ENCODE measurements around the gene RPL37A. TPM values are rescaled to one million over a fixed set of nuclear protein-coding genes. Genes with fewer than 3 reads are reported as not detected.

Gene RPL37A
- 1,000 to 10,000 TPM; 2,232 to 2,277 TPM for total RNA-seq

DNA sequence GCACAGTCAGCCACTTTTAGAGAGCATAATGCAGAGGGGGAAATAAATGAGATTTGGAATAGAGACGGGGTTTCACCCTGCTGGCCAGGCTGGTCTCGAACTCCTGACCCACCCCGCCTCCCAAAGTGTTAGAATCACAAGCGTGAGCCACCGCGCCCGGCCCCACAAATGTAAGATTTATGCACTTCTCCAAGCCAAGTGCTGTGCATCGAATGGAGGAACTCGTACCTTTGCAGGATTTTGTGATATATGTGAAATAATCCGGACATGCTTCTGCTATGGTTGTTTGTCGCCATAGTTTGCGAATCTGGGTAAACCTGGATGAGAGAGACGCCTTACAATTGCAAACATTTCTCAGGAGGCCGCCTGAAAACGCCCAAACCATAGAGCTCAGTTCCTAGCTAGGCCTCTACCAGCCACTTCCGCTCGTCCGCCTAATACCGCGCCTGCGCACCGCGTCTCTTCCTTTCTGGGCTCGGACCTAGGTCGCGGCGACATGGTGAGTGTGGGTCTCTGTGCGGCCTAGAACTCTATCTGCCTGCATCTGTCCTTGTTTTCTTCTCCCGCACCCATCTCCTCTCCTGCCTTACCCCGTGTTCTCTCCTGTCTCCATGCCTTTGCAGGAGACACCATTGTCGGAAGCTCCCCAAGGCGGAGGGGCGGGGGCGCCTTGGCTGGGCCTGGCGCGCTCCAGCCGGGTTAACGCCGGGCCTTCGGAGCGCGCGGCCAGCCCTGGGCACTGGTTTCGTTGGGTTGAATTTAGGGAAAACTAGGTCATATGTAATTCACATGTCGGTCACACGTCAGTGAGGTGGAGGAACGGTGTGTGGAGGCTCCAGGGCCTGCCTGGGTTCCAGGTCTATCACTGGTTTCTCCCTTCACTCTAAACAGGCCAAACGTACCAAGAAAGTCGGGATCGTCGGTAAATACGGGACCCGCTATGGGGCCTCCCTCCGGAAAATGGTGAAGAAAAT is at the start of gene RPL37A:
Gene RPL37A (plus strand): TSS at position 466 of the 974 bp plus-strand sequence. CDS start 31 bp downstream, at position 497.
- POLR2A ChIA-PET = interaction anchor here (0.6 to 2.2 kb wide), 13 partner anchors 8 to 668 kb away, joined by 3 to 14 read pairs (median 4); partner anchors contain the start of gene IGFBP2
- CTCF ChIA-PET = interaction anchor here (0.8 to 2.1 kb wide), 5 partner anchors 12 to 168 kb away, joined by 3 to 9 read pairs (median 3); partner anchors contain the start of gene SMARCAL1
- DNase-seq (peak; percentile 94), ATAC-seq (peak; percentile 96)
- Mint-ChIP-seq H3K4me3 (peak within 1 kb of the TSS; percentile 96), H3K27ac (peak within 1 kb of the TSS; percentile 95), H3K4me1 (ENCODE audit: low read depth) (peaks cover 56% of the 10 kb centered on the region), H3K9me3 (ENCODE audit: insufficient read depth) (no peaks in the 10 kb centered on the region), H3K27me3 (ENCODE audit: low read depth) (no peaks in the 10 kb centered on the region), H3K36me3 (ENCODE audit: low read depth) (peaks cover 57% of the 10 kb centered on the region)

- ChIA-PET POLR2A (interaction anchor here (0.7 kb wide), 1 partner anchor 12 kb away, joined by 4 read pairs; no protein-coding TSS in a partner anchor), CTCF (no interaction called here)
- peaks cover 2% of the 10 kb centered on the region for H3K4me1 Mint-ChIP-seq (ENCODE audit: low read depth)
Measured at GRCh38 chr2:216450346-216450745, 48.3 kb upstream of the RPL37A start.

GRCh38 chr2:216450784-216451183 is 47.9 kb upstream of the RPL37A start:
- Mint-ChIP-seq H3K4me3 (no peak overlapping the region), H3K9me3 (ENCODE audit: insufficient read depth) (peaks cover 4% of the 10 kb centered on the region), H3K4me1 (ENCODE audit: low read depth) (peaks cover 2% of the 10 kb centered on the region), H3K27ac (no peak overlapping the region), H3K27me3 (ENCODE audit: low read depth) (no peaks in the 10 kb centered on the region), H3K36me3 (ENCODE audit: low read depth) (peaks cover 82% of the 10 kb centered on the region)
- no peak for DNase-seq
- no peak for ATAC-seq
- ChIA-PET CTCF (no interaction called here), POLR2A (no interaction called here)

More at GRCh38 chr2:216450346-216450745, 48.3 kb upstream of the RPL37A start:
- no peak for ATAC-seq
- Mint-ChIP-seq H3K36me3 (ENCODE audit: low read depth) (peaks cover 78% of the 10 kb centered on the region), H3K27me3 (ENCODE audit: low read depth) (no peaks in the 10 kb centered on the region), H3K9me3 (ENCODE audit: insufficient read depth) (peaks cover 4% of the 10 kb centered on the region), H3K27ac (no peak overlapping the region), H3K4me3 (no peak overlapping the region)
- no peak for DNase-seq

GRCh38 chr2:216453955-216454614 is 44.6 kb upstream of the RPL37A start:
- POLR2A ChIA-PET = no interaction called here
- Mint-ChIP-seq H3K4me1 (ENCODE audit: low read depth) (peaks cover 2% of the 10 kb centered on the region), H3K27me3 (ENCODE audit: low read depth) (no peaks in the 10 kb centered on the region), H3K9me3 (ENCODE audit: insufficient read depth) (peaks cover 3% of the 10 kb centered on the region), H3K4me3 (no peak overlapping the region), H3K27ac (no peak overlapping the region), H3K36me3 (ENCODE audit: low read depth) (peaks cover 60% of the 10 kb centered on the region)
- CTCF ChIA-PET = no interaction called here
- DNase-seq (no peak), ATAC-seq (no peak)

GRCh38 chr2:216463148-216463547 is 35.5 kb upstream of the RPL37A start:
- Mint-ChIP-seq H3K36me3 (ENCODE audit: low read depth) (peaks cover 9% of the 10 kb centered on the region), H3K9me3 (ENCODE audit: insufficient read depth) (no peaks in the 10 kb centered on the region), H3K4me3 (no peak overlapping the region), H3K27me3 (ENCODE audit: low read depth) (no peaks in the 10 kb centered on the region), H3K27ac (no peak overlapping the region), H3K4me1 (ENCODE audit: low read depth) (peaks cover 2% of the 10 kb centered on the region)
- POLR2A ChIA-PET = no interaction called here
- CTCF ChIA-PET = no interaction called here
- no peak for DNase-seq
- no peak for ATAC-seq

- no peaks in the 10 kb centered on the region for H3K9me3 Mint-ChIP-seq (ENCODE audit: insufficient read depth)
- peaks cover 2% of the 10 kb centered on the region for H3K4me1 Mint-ChIP-seq (ENCODE audit: low read depth)
- no peak overlapping the region for H3K27ac Mint-ChIP-seq
- POLR2A ChIA-PET = no interaction called here
- no peaks in the 10 kb centered on the region for H3K27me3 Mint-ChIP-seq (ENCODE audit: low read depth)
- peaks cover 11% of the 10 kb centered on the region for H3K36me3 Mint-ChIP-seq (ENCODE audit: low read depth)
- CTCF ChIA-PET = no interaction called here
- ATAC-seq (no peak), DNase-seq (no peak)
- no peak overlapping the region for H3K4me3 Mint-ChIP-seq
Measured at GRCh38 chr2:216464104-216464720, 34.4 kb upstream of the RPL37A start.

- DNase-seq = no peak
- CTCF ChIA-PET = interaction anchor here (0.7 kb wide), 1 partner anchor 75 kb away, joined by 3 read pairs; no protein-coding TSS in a partner anchor
- ATAC-seq = no peak
- POLR2A ChIA-PET = no interaction called here
- H3K4me3 Mint-ChIP-seq = no peak overlapping the region
- no peak overlapping the region for H3K27ac Mint-ChIP-seq
- no peaks in the 10 kb centered on the region for H3K27me3 Mint-ChIP-seq (ENCODE audit: low read depth)
- H3K9me3 Mint-ChIP-seq (ENCODE audit: insufficient read depth) = no peaks in the 10 kb centered on the region
- H3K4me1 Mint-ChIP-seq (ENCODE audit: low read depth) = no peaks in the 10 kb centered on the region
- H3K36me3 Mint-ChIP-seq (ENCODE audit: low read depth) = peaks cover 17% of the 10 kb centered on the region
Measured at GRCh38 chr2:216465579-216466195, 33.0 kb upstream of the RPL37A start.

DNA sequence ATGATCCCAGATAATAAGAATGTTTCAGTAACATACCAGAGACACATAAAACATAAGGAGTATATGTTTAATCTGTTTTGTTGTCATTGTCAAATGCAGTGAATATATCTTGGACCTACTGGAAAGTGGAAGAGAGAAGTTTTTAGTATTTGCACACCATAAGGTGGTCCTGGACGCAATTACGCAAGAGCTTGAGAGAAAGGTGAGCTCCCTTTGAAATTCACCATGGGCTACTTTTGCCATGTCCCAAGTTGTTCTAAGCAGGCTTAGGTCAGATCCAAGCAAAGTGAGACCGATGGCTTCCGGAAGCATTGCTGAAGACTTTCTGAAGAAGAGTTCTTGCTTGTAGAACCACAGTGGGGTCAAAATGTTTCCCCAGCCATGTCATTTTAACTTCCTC is 30.8 kb upstream of the RPL37A start:
- DNase-seq = no peak
- no peak for ATAC-seq
- H3K9me3 Mint-ChIP-seq (ENCODE audit: insufficient read depth) = no peaks in the 10 kb centered on the region
- no peak overlapping the region for H3K27ac Mint-ChIP-seq
- no peak overlapping the region for H3K4me3 Mint-ChIP-seq
- peaks cover 21% of the 10 kb centered on the region for H3K36me3 Mint-ChIP-seq (ENCODE audit: low read depth)
- POLR2A ChIA-PET = no interaction called here
- CTCF ChIA-PET = no interaction called here
- no peaks in the 10 kb centered on the region for H3K27me3 Mint-ChIP-seq (ENCODE audit: low read depth)
- H3K4me1 Mint-ChIP-seq (ENCODE audit: low read depth) = no peaks in the 10 kb centered on the region

- H3K36me3 Mint-ChIP-seq (ENCODE audit: low read depth) = peaks cover 19% of the 10 kb centered on the region
Measured at GRCh38 chr2:216469661-216470060, 29.0 kb upstream of the RPL37A start.

GRCh38 chr2:216473187-216473586 is 25.5 kb upstream of the RPL37A start:
- ATAC-seq (no peak), DNase-seq (no peak)
- Mint-ChIP-seq H3K4me1 (ENCODE audit: low read depth) (peaks cover 26% of the 10 kb centered on the region), H3K27ac (no peak overlapping the region), H3K36me3 (ENCODE audit: low read depth) (peaks cover 27% of the 10 kb centered on the region), H3K9me3 (ENCODE audit: insufficient read depth) (no peaks in the 10 kb centered on the region), H3K27me3 (ENCODE audit: low read depth) (no peaks in the 10 kb centered on the region), H3K4me3 (no peak overlapping the region)
- ChIA-PET CTCF (no interaction called here), POLR2A (no interaction called here)

More at GRCh38 chr2:216469661-216470060, 29.0 kb upstream of the RPL37A start:
- H3K4me3 Mint-ChIP-seq = no peak overlapping the region
- DNase-seq = no peak
- ChIA-PET POLR2A (no interaction called here), CTCF (interaction anchor here (0.6 kb wide), 1 partner anchor 255 kb away, joined by 4 read pairs; no protein-coding TSS in a partner anchor)
- H3K4me1 Mint-ChIP-seq (ENCODE audit: low read depth) = peaks cover 3% of the 10 kb centered on the region
- ATAC-seq = no peak
- no peaks in the 10 kb centered on the region for H3K9me3 Mint-ChIP-seq (ENCODE audit: insufficient read depth)
- no peaks in the 10 kb centered on the region for H3K27me3 Mint-ChIP-seq (ENCODE audit: low read depth)
- no peak overlapping the region for H3K27ac Mint-ChIP-seq

DNA sequence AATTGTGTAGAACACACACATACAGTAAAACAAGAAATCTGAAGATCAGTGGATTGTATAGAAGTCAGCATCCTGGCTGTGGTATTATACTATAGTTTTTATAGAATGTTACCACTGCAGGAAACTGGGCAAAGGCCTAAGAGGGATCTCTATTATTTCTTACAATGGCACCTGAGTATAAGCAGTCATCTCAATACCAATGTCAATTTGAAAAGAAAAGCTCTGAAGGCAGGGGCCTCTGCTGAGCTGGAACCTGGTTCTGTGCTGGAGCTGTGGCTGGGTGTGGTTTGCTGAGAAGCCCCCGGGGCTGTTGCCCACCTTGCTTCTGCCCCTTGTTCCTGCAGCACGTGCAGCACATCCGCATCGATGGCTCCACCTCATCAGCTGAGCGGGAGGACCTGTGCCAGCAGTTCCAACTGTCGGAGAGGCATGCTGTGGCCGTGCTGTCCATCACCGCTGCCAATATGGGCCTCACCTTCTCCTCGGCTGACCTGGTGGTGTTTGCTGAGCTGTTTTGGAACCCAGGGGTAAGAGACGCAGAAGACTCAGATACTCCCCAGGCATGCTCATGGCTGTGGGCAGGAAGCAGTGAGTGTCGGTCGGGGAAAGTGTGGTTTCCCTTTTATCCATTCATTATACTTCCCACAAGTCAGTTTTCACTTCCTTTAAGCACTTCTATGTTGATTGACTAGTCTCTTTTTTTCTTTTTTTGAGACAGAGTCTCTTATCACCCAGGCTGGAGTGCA is 23.5 kb upstream of the RPL37A start:
- POLR2A ChIA-PET = no interaction called here

More for the DNA sequence above, 23.5 kb upstream of the RPL37A start:
- H3K27me3 Mint-ChIP-seq (ENCODE audit: low read depth) = no peaks in the 10 kb centered on the region
- H3K4me1 Mint-ChIP-seq (ENCODE audit: low read depth) = peaks cover 28% of the 10 kb centered on the region
- no peaks in the 10 kb centered on the region for H3K9me3 Mint-ChIP-seq (ENCODE audit: insufficient read depth)
- peak; percentile 88 for ATAC-seq
- peaks cover 32% of the 10 kb centered on the region for H3K36me3 Mint-ChIP-seq (ENCODE audit: low read depth)
- peak; percentile 62 for DNase-seq
- H3K4me3 Mint-ChIP-seq = peak overlapping the region; percentile 6
- H3K27ac Mint-ChIP-seq = peak overlapping the region; percentile 45
- CTCF ChIA-PET = no interaction called here

Measured in activated CD8-positive, alpha-beta T cell treated with anti-CD3 and anti-CD28 coated beads, Interleukin-2, amount 10 ng/mL, durations not matched to agents 7 days and 5 days (primary cell).